ENCODE measurements around the gene PTPN14. TPM values are rescaled to one million over a fixed set of nuclear protein-coding genes. Genes with fewer than 3 reads are reported as not detected.

Gene PTPN14
- total and polyA plus RNA-seq, 2 of the 4 experiments (the other 2 are of a cell fraction) = 21.5 to 31.7 TPM

- Histone ChIP-seq H4K20me1 (ENCODE audit: insufficient read depth, low read length) (peaks cover 43% of the 10 kb centered on the region), H3K4ac (ENCODE audit: low read depth, low read length) (no peak overlapping the region), H2AFZ (replicated peaks; ENCODE audit: low read length, poor library complexity) (no peak overlapping the region), H3K79me1 (ENCODE audit: low read depth in 1 of 2, low read length in 2 of 2) (peaks cover 25 to 66% of the 10 kb centered on the region in 2 experiments), H2AK9ac (replicated peaks; ENCODE audit: low read depth, low read length, poor library complexity) (no peak overlapping the region), H3K9ac (ENCODE audit: low read depth, low read length) (no peak overlapping the region), H3K36me3 (ENCODE audit: control insufficient read depth, insufficient read depth, low read length) (peaks cover 8% of the 10 kb centered on the region), H3K9me3 (ENCODE audit: control insufficient read depth, insufficient read depth, low read length) (no peaks in the 10 kb centered on the region), H2BK5ac (ENCODE audit: low read depth, low read length, poor library complexity, severe bottlenecking) (no peak overlapping the region), H3K56ac (ENCODE audit: extremely low read depth, insufficient read depth, low read length) (no peak overlapping the region), H2BK20ac (ENCODE audit: low read depth, low read length) (no peak overlapping the region), H3K18ac (ENCODE audit: low read depth, low read length) (no peak overlapping the region), H3K4me2 (ENCODE audit: low read depth, low read length) (no peak overlapping the region), H3K4me1 (ENCODE audit: control insufficient read depth, insufficient read depth, low read length) (peaks cover 15% of the 10 kb centered on the region), H4K5ac (ENCODE audit: low read depth, low read length) (no peak overlapping the region), H3K23ac (ENCODE audit: low read depth, low read length) (no peak overlapping the region), H3K14ac (replicated peaks; ENCODE audit: low read depth, low read length) (no peak overlapping the region), H2BK15ac (ENCODE audit: low read depth, low read length) (no peak overlapping the region), H2AK5ac (ENCODE audit: low read depth, low read length) (no peak overlapping the region), H4K91ac (ENCODE audit: insufficient read depth, low read depth, low read length) (no peak overlapping the region), H3K4me3 (ENCODE audit: insufficient read depth, low read depth, low read length) (no peak overlapping the region), H3K9me1 (ENCODE audit: insufficient read depth, low read length) (peaks cover 12% of the 10 kb centered on the region), H3K27ac (ENCODE audit: insufficient read depth, low read length) (no peak overlapping the region), H4K8ac (ENCODE audit: low read depth in 2 of 2, low read length in 2 of 2) (no peak overlapping the region), H2BK120ac (ENCODE audit: low read depth, low read length) (no peak overlapping the region), H3K27me3 (ENCODE audit: control insufficient read depth, insufficient read depth, low read length) (no peaks in the 10 kb centered on the region)
- CTCF ChIA-PET = no interaction called here
- dilution Hi-C loops (cut with HindIII; ENCODE audit: low sequenced_read_pairs, unreplicated experiment) (no loop called here), intact Hi-C loops (cut with micrococcal nuclease) (no loop called here), in situ Hi-C loops (cut with MboI; ENCODE audit: low sequenced_read_pairs) (no loop called here)
- no TSS peak for BruUV-seq (replicated peaks)
- TF ChIP-seq BHLHE40 (IDR thresholded peaks at IDR 0.05; ENCODE audit: low read depth, low read length) (no peak), POLR2A (IDR thresholded peaks at IDR 0.05; ENCODE audit: low read depth, low read length) (no peak), MAFK (IDR thresholded peaks at IDR 0.05; ENCODE audit: low read depth, low read length) (no peak), SMC3 (IDR thresholded peaks at IDR 0.05; ENCODE audit: low read depth, low read length) (no peak), FOS (IDR thresholded peaks at IDR 0.05; ENCODE audit: low read depth, low read length) (no peak), USF2 (IDR thresholded peaks at IDR 0.05; ENCODE audit: low read depth, low read length) (no peak), CHD1 (IDR thresholded peaks at IDR 0.05; ENCODE audit: low read depth, low read length) (no peak)
- WGBS, 2 experiments (ENCODE audit: extremely low coverage in 2 of 2, insufficient read length in 1 of 2) = 100% methylated on average over 1 of the region's 4 CpGs; no CpG with 5 or more reads in 1 of the 2 experiments
- ATAC-seq (ENCODE audit: low read depth) (peak; percentile 52), DNase-seq (peak; percentile 66)
- POLR2A ChIA-PET (ENCODE audit: unreplicated experiment) = interaction anchor here (0.7 kb wide), 1 partner anchor 43 kb away, joined by 5 read pairs; no protein-coding TSS in a partner anchor
Measured at GRCh38 chr1:214500340-214501055, 50.9 kb downstream of the PTPN14 start.

All from IMR-90 (cell line).